CD4-positive, alpha-beta T cell treated with Interleukin-15 for 1 hour (primary cell): ENCODE data around the gene HAUS2.
"Not testable (repeated sequence)": the region's sequence is repeated elsewhere in the genome, so short reads cannot be mapped to it uniquely, and the experiment has no call there.

Experiments
- DNase-seq: peaks from one replicate; pipeline ENCODE4 v3.0.0-alpha.2; 2020

Gene HAUS2

GRCh38 chr15:42576040-42576594 lies 27.5 kb downstream of the HAUS2 start:
- no peak for DNase-seq

GRCh38 chr15:42576776-42577175 lies 28.1 kb downstream of the HAUS2 start:
- DNase-seq, result no peak

- no peak for DNase-seq
Observed at GRCh38 chr15:42577514-42578031, 28.9 kb downstream of the HAUS2 start.

- no peak for DNase-seq
Observed at GRCh38 chr15:42578984-42579537, 30.4 kb downstream of the HAUS2 start.

- DNase-seq, result peak; percentile 78
Observed at GRCh38 chr15:42581272-42581730, 32.7 kb downstream of the HAUS2 start.

GRCh38 chr15:42582569-42583375 lies 34.1 kb downstream of the HAUS2 start:
- DNase-seq, result no peak

- DNase-seq, result no peak
Observed at GRCh38 chr15:42584031-42584765, 35.6 kb downstream of the HAUS2 start.

GRCh38 chr15:42590619-42591237 lies 42.1 kb downstream of the HAUS2 start:
- no peak for DNase-seq

- DNase-seq, result no peak
Observed at GRCh38 chr15:42591238-42591934, 42.7 kb downstream of the HAUS2 start.

GRCh38 chr15:42592716-42593115 lies 44.1 kb downstream of the HAUS2 start:
- DNase-seq, result no peak

- no peak for DNase-seq
Observed at GRCh38 chr15:42593143-42593542, 44.5 kb downstream of the HAUS2 start.

GRCh38 chr15:42594095-42594494 lies 45.5 kb downstream of the HAUS2 start:
- DNase-seq, result no peak

- DNase-seq, result no peak
Observed at GRCh38 chr15:42595626-42596240, 47.1 kb downstream of the HAUS2 start.

GRCh38 chr15:42601316-42601715 lies 52.7 kb downstream of the HAUS2 start:
- not testable (repeated sequence) for DNase-seq

- no peak for DNase-seq
Observed at GRCh38 chr15:42602501-42602900, 53.9 kb downstream of the HAUS2 start.

GRCh38 chr15:42603978-42604377 lies 55.3 kb downstream of the HAUS2 start:
- no peak for DNase-seq

GRCh38 chr15:42604894-42605744 lies 56.5 kb downstream of the HAUS2 start:
- no peak for DNase-seq

GRCh38 chr15:42605796-42606195 lies 57.2 kb downstream of the HAUS2 start:
- no peak for DNase-seq

GRCh38 chr15:42608110-42608531 lies 59.5 kb downstream of the HAUS2 start:
- DNase-seq, result peak; percentile 50

GRCh38 chr15:42608752-42609488 lies 60.3 kb downstream of the HAUS2 start:
- no peak for DNase-seq
